AG10803 (cell line): ENCODE results near the gene TBCB.

Experiments
- DNase-seq: peaks from one replicate; pipeline ENCODE4 v3.0.0; 2010; ENCODE audit warnings: low read depth
- H3K4me3 ChIP-seq: 2 replicates; pipeline ENCODE4 v1.5.1; 2011; ENCODE audit warnings: mild to moderate bottlenecking, low read length, control low read depth
- TF ChIP-seq, protein P1 (sequence below): conservative IDR thresholded peaks from 2 replicates; pipeline ENCODE4 v1.5.1; 2011; ENCODE audit warnings: mild to moderate bottlenecking, low read length, control low read depth, inconsistent platforms

TBCB gene

DNA sequence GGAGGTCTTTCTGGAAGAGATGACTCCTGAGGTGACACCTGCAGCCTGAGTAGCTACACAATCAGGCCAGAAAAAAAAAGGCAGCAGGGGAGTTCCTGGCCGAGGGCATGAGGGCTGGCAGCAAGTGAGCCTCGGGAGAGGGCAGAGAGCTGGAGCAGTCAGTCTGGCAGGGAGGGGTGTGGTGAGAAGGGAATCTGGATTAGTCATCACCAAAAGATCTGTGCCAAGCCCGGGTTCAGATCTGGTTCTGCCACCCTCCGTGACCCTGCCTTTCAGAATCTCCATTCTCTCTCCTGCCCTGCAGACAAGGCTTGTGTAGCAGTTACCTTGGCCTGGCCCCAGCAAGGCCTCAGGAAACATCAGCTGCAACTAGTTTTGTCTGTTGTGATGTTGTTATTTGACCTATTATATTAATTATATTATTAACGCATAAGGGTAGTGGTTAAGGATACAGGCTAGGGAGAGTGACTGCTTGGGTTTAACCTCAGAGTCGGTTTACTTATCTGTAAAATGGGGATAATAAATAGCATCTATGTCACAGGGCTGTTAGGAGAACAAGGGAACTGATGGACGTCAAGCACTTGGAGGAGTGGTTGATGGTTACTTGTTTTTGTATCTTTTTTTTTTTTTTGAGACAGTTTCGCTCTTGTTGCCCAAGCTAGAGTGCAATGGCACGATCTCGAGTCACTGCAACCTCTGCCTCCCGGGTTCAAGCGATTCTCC is 21.9 kb downstream of the TBCB start:
- TF ChIP-seq, protein P1, sequence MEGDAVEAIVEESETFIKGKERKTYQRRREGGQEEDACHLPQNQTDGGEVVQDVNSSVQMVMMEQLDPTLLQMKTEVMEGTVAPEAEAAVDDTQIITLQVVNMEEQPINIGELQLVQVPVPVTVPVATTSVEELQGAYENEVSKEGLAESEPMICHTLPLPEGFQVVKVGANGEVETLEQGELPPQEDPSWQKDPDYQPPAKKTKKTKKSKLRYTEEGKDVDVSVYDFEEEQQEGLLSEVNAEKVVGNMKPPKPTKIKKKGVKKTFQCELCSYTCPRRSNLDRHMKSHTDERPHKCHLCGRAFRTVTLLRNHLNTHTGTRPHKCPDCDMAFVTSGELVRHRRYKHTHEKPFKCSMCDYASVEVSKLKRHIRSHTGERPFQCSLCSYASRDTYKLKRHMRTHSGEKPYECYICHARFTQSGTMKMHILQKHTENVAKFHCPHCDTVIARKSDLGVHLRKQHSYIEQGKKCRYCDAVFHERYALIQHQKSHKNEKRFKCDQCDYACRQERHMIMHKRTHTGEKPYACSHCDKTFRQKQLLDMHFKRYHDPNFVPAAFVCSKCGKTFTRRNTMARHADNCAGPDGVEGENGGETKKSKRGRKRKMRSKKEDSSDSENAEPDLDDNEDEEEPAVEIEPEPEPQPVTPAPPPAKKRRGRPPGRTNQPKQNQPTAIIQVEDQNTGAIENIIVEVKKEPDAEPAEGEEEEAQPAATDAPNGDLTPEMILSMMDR = no peak
- peak; percentile 80 for DNase-seq

DNA sequence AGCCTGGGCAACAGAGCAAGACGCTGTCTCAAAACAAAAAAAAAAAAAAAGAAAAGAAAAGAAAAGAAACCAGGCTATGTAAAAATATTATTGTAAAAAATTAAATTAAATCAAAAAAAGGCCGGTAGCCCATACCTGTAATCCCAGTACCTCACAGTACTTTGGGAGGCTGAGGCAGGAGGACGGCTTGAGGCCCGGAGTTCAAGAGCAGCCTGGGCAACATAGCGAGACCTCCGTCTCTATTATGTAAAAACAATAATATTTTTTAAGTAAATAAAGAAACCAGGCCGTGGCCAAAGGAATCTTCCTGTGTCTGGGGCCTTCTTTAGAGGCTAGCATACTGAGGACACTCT is 23.8 kb downstream of the TBCB start:
- no peak for DNase-seq
- TF ChIP-seq, protein P1 = no peak
- peak overlapping the region; percentile 79 for H3K4me3 ChIP-seq

More for the DNA sequence above, 21.9 kb downstream of the TBCB start:
- no peak overlapping the region for H3K4me3 ChIP-seq

DNA sequence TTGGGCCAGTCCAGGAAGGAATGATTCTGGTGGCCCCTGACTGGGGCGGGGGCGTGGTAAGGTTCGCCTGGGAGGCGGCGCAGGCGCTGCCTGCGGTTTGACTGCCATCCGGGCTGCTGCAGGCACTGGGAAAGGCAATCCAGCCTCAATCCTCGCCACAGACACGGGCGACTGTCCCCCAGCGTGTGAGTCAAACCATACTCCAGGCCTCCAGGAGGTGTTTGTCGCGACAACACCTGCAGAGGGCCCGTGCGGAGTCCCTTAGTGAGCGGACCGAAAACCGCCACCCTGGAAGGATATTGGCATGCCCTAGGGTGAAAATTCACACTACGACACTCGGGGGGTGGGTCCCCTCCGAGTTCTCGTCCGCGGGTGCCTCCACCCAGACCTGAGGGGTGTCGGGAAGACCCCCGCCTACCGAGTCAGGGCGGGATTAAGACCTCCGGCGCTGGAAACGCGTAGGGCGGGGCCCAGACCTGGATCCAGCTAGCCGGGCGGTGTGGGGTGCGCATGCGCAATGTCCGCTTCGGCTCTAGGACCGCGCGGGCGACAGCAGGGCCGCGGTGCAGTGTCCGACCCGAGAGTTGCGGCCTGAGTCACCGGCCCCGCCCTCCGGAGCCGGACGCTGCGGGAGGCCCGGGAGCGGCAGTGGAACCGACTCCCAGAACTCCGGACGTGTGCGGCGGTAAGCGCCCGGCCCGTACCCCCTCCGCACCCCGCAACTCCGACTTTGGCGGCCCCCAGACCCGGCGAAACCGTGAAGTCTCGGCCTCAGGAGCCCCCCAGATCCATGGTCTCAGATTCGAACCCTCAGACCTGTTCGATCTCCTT is 24.4 kb downstream of the TBCB start, which contains the start of gene CAPNS1:
CAPNS1 (plus strand) TSS at position 594 of the 831 bp plus-strand sequence. CDS start 946 bp downstream, outside the sequence.
- TF ChIP-seq, protein P1 = peak; percentile 8; the same call in 1 of the 2 replicates
- H3K4me3 ChIP-seq = peak within 1 kb of the TSS; percentile 79
- DNase-seq = peak; percentile 93

DNA sequence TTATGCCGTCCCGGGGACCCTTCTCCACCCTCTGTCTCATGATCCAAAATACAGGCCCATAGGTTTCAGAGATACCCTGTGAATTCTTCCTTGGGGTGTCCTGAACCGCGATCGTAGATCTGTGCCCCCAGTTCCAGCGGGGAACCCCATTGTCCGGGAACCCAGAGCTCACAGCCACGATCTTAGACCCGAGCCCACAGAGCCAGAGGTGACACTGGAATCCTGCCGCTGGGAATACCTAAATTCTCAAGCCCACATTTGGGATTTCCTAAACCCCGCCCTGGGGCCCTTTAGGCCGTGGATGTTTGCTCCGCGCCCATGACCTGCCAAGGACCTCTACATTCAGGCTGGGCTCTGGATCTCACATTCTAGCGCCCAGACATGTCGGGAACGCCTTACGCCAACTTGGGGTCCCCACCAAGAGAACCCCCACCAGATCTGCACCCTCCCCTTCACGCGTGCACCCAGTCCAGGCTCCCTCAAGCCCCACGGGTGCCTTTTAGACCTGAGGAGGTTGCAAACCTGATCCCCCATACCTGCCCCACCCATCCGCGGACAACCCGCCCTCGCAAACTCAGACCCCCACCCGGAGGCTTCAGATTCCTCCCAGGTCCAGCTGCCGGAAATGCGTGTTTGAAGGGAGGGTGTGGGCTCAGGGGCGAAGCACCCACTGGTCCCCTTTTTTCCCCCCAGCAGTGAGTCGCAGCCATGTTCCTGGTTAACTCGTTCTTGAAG is 25.2 kb downstream of the TBCB start:
- DNase-seq = peak; percentile 41
- H3K4me3 ChIP-seq = peak overlapping the region; percentile 79
- TF ChIP-seq, protein P1 = no peak

DNA sequence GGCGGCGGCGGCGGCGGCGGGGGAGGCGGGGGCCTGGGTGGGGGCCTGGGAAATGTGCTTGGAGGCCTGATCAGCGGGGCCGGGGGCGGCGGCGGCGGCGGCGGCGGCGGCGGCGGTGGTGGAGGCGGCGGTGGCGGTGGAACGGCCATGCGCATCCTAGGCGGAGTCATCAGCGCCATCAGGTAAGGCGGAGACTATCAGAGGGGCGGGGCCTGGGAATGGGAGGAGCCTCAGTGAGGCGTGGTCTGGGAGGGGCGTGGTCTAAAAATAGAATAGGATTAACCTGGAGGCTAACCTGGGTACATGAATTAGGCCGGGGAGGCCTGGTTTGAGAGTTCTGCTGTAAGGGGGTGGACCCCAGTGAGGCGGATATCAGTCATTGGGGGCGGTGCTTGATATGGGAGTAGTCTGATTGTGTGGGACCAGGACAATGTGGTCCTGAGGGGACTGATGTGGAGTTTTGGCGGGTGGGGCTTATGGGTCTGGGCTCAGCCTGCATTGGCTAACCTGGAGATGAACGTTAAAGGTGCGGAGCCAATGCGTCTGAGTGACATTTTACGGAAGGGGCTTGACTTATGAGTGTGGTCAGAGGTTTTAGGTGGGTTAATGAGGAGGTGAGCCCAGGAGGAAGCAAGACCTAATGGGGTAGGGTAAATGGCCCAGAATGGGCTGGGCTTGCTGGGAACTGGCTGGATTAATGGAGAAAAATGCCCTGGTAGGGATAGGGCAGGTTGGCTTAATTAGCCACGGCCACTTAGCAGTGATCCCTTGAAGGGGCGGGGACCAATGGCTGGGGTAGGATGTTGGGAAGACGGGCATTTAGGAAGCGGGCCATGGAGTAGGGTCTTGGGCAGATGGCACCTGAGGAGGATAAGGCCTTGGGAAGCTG is 26.0 kb downstream of the TBCB start:
- H3K4me3 ChIP-seq = peak overlapping the region; percentile 79
- DNase-seq = peak; percentile 75
- TF ChIP-seq, protein P1 = no peak

DNA sequence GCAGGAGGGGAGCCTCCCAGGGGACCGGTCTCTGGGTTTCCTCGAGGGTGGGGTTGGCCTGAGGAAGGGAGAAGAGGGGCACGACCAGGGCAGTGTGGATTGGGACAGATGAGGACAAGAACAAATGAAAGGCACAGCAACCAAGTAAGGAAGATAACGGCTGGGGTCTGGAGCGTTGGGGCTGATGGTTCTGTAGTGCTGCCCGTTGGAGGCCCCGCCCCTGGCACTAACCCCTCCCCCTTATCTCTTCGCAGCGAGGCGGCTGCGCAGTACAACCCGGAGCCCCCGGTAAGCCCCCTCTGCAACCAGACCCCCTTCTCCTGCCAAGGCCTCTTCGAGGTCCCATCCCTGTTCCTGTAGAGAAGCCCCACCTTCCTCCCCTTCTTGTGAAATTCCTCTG is 26.8 kb downstream of the TBCB start:
- H3K4me3 ChIP-seq = no peak overlapping the region
- TF ChIP-seq, protein P1 = no peak
- no peak for DNase-seq
